SU-DHL-6 (cell line): ENCODE measurements around the gene FAM81A.

ENCODE experiments used
- H2AFZ ChIP-seq: fragments of 200-600 bp; sonication (generic); 2 replicates; pipeline ENCODE4 v1.6.1; 2014; ENCODE audit warnings: low read depth, mild to moderate bottlenecking, moderate library complexity, mixed read lengths, antibody characterized with exemption, low read length; ENCODE audit not compliant: severe bottlenecking
- H3F3A ChIP-seq: fragments of 200-600 bp; shearing (Covaris generic); 2 replicates; pipeline ENCODE4 v1.6.0; 2016; ENCODE audit warnings: antibody characterized with exemption, mild to moderate bottlenecking; ENCODE audit not compliant: insufficient read depth
- H3K27ac ChIP-seq: fragments of 200-600 bp; sonication (generic); 2 replicates; pipeline ENCODE4 v1.5.1; 2016; ENCODE audit warnings: low read depth, mild to moderate bottlenecking, low read length, moderate library complexity, mixed read lengths
- H3K27me3 ChIP-seq: fragments of 200-600 bp; sonication (generic), shearing (Covaris generic); 2 replicates; pipeline ENCODE4 v1.6.0; 2014; ENCODE audit warnings: mild to moderate bottlenecking, low read length
- H3K36me3 ChIP-seq: fragments of 200-600 bp; sonication (generic); 2 replicates; pipeline ENCODE4 v1.6.1; 2014; ENCODE audit warnings: mild to moderate bottlenecking, low read length, mixed read lengths
- H3K4me2 ChIP-seq: fragments of 300-600, 200-600 bp; shearing (Covaris generic), sonication (generic); 2 replicates; pipeline ENCODE4 v1.6.0; 2014; ENCODE audit warnings: low read length, low read depth, mild to moderate bottlenecking; ENCODE audit not compliant: poor library complexity, severe bottlenecking
- H3K4me3 ChIP-seq: fragments of 200-600 bp; sonication (generic); 2 replicates; pipeline ENCODE4 v1.5.1; 2014; ENCODE audit warnings: antibody characterized with exemption, low read length, mild to moderate bottlenecking, mixed read lengths; ENCODE audit not compliant: insufficient read depth, poor library complexity, severe bottlenecking
- H3K79me2 ChIP-seq: fragments of 200-600 bp; sonication (generic); 2 replicates; pipeline ENCODE4 v1.6.1; 2014; ENCODE audit warnings: mild to moderate bottlenecking, low read length, moderate library complexity; ENCODE audit not compliant: insufficient read depth
- H3K9ac ChIP-seq: fragments of 200-600 bp; sonication (generic); 2 replicates; pipeline ENCODE4 v1.7.0; 2014; ENCODE audit warnings: mild to moderate bottlenecking, low read length
- H3K9me2 ChIP-seq: fragments of 200-600 bp; sonication (generic); replicated peaks from 2 replicates; pipeline ENCODE4 v1.6.1; 2014; ENCODE audit warnings: low read length; ENCODE audit not compliant: insufficient read depth
- H3K9me3 ChIP-seq: fragments of 200-600 bp; sonication (generic); 2 replicates; pipeline ENCODE4 v1.6.1; 2014; ENCODE audit warnings: low read length, mixed read lengths; ENCODE audit not compliant: insufficient read depth
- H4K20me1 ChIP-seq: fragments of 200-600 bp; sonication (generic); 2 replicates; pipeline ENCODE4 v1.6.1; 2014; ENCODE audit warnings: low read depth, mild to moderate bottlenecking, antibody characterized with exemption, low read length, moderate library complexity, mixed read lengths
- EZH2phosphoT487 ChIP-seq: fragments of 200-600 bp; sonication (generic), shearing (Covaris generic); conservative IDR thresholded peaks from 2 replicates; pipeline ENCODE4 v1.6.1; 2018; ENCODE audit warnings: mild to moderate bottlenecking, antibody characterized with exemption, low read length, moderate library complexity, mixed read lengths
- TF ChIP-seq, protein P1 (sequence below): fragments of 200-600 bp; sonication (generic); IDR thresholded peaks from one replicate; pipeline ENCODE4 v1.5.1; 2017; ENCODE audit warnings: antibody characterized with exemption, mild to moderate bottlenecking, low read length, moderate library complexity; ENCODE audit not compliant: insufficient read depth, poor library complexity, severe bottlenecking

Gene FAM81A

DNA sequence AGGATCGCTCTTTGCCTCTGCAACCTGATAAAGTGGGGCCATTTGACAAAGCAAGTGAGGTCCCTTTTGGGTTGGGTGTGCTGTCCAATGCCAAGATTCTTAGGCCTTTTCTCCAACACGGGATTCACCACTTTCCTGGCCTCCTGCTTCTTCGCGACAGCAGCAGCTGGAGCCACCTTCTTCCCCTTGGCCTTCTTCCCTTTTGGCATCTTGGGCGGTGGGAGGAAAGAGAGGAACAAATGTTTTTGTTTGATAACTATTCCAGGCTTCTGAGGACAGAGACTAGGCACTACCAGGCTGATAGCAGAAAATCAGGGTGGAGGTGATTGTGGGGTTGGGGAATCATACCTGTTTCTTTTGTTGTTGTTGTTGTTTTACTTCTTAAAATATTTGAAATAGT, 30.0 kb upstream of the FAM81A start:
- Histone ChIP-seq H3K27ac (peak overlapping the region; percentile 100), H3K4me3 (peak overlapping the region; percentile 34)

GRCh38 chr15:59410391-59410896, 27.5 kb upstream of the FAM81A start:
- Histone ChIP-seq H3F3A (peaks cover 85% of the 10 kb centered on the region), H2AFZ (no peak overlapping the region), H3K27ac (peak overlapping the region; percentile 100), H3K27me3 (no peaks in the 10 kb centered on the region), H3K4me2 (peak overlapping the region; percentile 95), H3K79me2 (peaks cover 20% of the 10 kb centered on the region), H3K9ac (peak overlapping the region; percentile 75), H3K36me3 (no peaks in the 10 kb centered on the region), H3K9me3 (no peaks in the 10 kb centered on the region), H4K20me1 (no peaks in the 10 kb centered on the region), H3K4me3 (peak overlapping the region; percentile 28), H3K9me2 (no peaks in the 10 kb centered on the region)
- TF ChIP-seq EZH2phosphoT487 = no peak
- TF ChIP-seq, protein P1, sequence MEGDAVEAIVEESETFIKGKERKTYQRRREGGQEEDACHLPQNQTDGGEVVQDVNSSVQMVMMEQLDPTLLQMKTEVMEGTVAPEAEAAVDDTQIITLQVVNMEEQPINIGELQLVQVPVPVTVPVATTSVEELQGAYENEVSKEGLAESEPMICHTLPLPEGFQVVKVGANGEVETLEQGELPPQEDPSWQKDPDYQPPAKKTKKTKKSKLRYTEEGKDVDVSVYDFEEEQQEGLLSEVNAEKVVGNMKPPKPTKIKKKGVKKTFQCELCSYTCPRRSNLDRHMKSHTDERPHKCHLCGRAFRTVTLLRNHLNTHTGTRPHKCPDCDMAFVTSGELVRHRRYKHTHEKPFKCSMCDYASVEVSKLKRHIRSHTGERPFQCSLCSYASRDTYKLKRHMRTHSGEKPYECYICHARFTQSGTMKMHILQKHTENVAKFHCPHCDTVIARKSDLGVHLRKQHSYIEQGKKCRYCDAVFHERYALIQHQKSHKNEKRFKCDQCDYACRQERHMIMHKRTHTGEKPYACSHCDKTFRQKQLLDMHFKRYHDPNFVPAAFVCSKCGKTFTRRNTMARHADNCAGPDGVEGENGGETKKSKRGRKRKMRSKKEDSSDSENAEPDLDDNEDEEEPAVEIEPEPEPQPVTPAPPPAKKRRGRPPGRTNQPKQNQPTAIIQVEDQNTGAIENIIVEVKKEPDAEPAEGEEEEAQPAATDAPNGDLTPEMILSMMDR = no peak

More for the DNA sequence above, 30.0 kb upstream of the FAM81A start:
- TF ChIP-seq, protein P1 = no peak
- TF ChIP-seq EZH2phosphoT487 = no peak
- H3K36me3 ChIP-seq = no peaks in the 10 kb centered on the region
- H4K20me1 ChIP-seq = no peaks in the 10 kb centered on the region
- no peak overlapping the region for H2AFZ ChIP-seq
- peaks cover 45% of the 10 kb centered on the region for H3K79me2 ChIP-seq
- peak overlapping the region; percentile 75 for H3K9ac ChIP-seq
- peaks cover 90% of the 10 kb centered on the region for H3F3A ChIP-seq
- H3K9me2 ChIP-seq = no peaks in the 10 kb centered on the region
- no peaks in the 10 kb centered on the region for H3K9me3 ChIP-seq
- no peaks in the 10 kb centered on the region for H3K27me3 ChIP-seq
- peak overlapping the region; percentile 95 for H3K4me2 ChIP-seq

- peaks cover 6% of the 10 kb centered on the region for H3K79me2 ChIP-seq
- peak overlapping the region; percentile 49 for H3K4me2 ChIP-seq
- H3K27me3 ChIP-seq = no peaks in the 10 kb centered on the region
- peak overlapping the region; percentile 11 for H3K4me3 ChIP-seq
- no peaks in the 10 kb centered on the region for H3K9me2 ChIP-seq
- no peaks in the 10 kb centered on the region for H3K36me3 ChIP-seq
- no peak for TF ChIP-seq EZH2phosphoT487
- TF ChIP-seq, protein P1 = no peak
- no peaks in the 10 kb centered on the region for H4K20me1 ChIP-seq
- H3K9me3 ChIP-seq = no peaks in the 10 kb centered on the region
- peak overlapping the region; percentile 100 for H3K27ac ChIP-seq
- no peak overlapping the region for H2AFZ ChIP-seq
- peak overlapping the region; percentile 41 for H3K9ac ChIP-seq
- H3F3A ChIP-seq = peaks cover 60% of the 10 kb centered on the region
Measured at GRCh38 chr15:59413577-59413976, 24.4 kb upstream of the FAM81A start.
